WTC11 (cell line): Measurements from ENCODE around the gene FAM110A. TPM values are rescaled to one million over a fixed set of nuclear protein-coding genes. Genes with fewer than 3 reads are reported as not detected.

Source experiments
- ATAC-seq: fragments of 200-7000 bp; cut with Tn5 transposase; 2 replicates; pipeline ENCODE4 v1.10.0; 2021; ENCODE audit warnings: mild to moderate bottlenecking, moderate library complexity
- CTCF ChIA-PET: fragments of 300-600 bp; sonication (Branson Sonifier 250); formaldehyde crosslinking; loops from one replicate; lab custom pipeline; 2021; ENCODE audit warnings: antibody characterized with exemption; lab: Charles Lee
- POLR2A ChIA-PET: fragments of 350-600 bp; sonication (Branson Sonifier 250); formaldehyde crosslinking; loops from one replicate; lab custom pipeline; 2021; ENCODE audit warnings: antibody characterized with exemption; lab: Charles Lee
- DNase-seq: peaks from one replicate; pipeline ENCODE4 v3.0.0; 2021; ENCODE audit warnings: low spot score
- H3K27ac Mint-ChIP-seq: 2 replicates; pipeline ENCODE4 v1.8.0; 2021; ENCODE audit warnings: mixed read lengths
- H3K27me3 Mint-ChIP-seq: 2 replicates; pipeline ENCODE4 v1.8.0; 2021; ENCODE audit warnings: low read depth, mild to moderate bottlenecking, moderate library complexity, mixed read lengths
- H3K36me3 Mint-ChIP-seq: 2 replicates; pipeline ENCODE4 v1.8.0; 2021; ENCODE audit warnings: mixed read lengths
- H3K4me1 Mint-ChIP-seq: 2 replicates; pipeline ENCODE4 v1.8.0; 2022; ENCODE audit warnings: mixed read lengths
- H3K4me3 Mint-ChIP-seq: 2 replicates; pipeline ENCODE4 v1.8.0; 2021; ENCODE audit warnings: mild to moderate bottlenecking, moderate library complexity, mixed read lengths
- H3K9me3 Mint-ChIP-seq: 2 replicates; pipeline ENCODE4 v1.8.0; 2021; ENCODE audit warnings: mixed read lengths
- AR ChIP-seq: fragments of 250-450 bp; sonication (Bioruptor Pico); IDR thresholded peaks from 2 replicates; pipeline ENCODE4 v1.9.0; 2021; ENCODE audit warnings: mild to moderate bottlenecking
- ATF1 ChIP-seq: sonication (generic); formaldehyde crosslinking; IDR thresholded peaks from 2 replicates; pipeline ENCODE4 v1.8.1; 2023; ENCODE audit warnings: mild to moderate bottlenecking, moderate library complexity, missing genetic modification reagents
- ATF2 ChIP-seq: sonication (generic); formaldehyde crosslinking; IDR thresholded peaks from 2 replicates; pipeline ENCODE4 v1.8.1; 2022; ENCODE audit warnings: low read depth, missing genetic modification reagents, borderline replicate concordance
- ATF3 ChIP-seq: sonication (generic); formaldehyde crosslinking; conservative IDR thresholded peaks from 2 replicates; pipeline ENCODE4 v1.8.1; 2022; ENCODE audit warnings: mild to moderate bottlenecking, missing genetic modification reagents
- ATF6 ChIP-seq: sonication (generic); formaldehyde crosslinking; IDR thresholded peaks from 2 replicates; pipeline ENCODE4 v1.8.1; 2023; ENCODE audit warnings: mild to moderate bottlenecking, missing genetic modification reagents
- CREB1 ChIP-seq: sonication (generic); formaldehyde crosslinking; IDR thresholded peaks from 2 replicates; pipeline ENCODE4 v1.8.0; 2023; ENCODE audit warnings: mild to moderate bottlenecking, missing genetic modification reagents
- CTCF ChIP-seq: fragments of 200-600 bp; IDR thresholded peaks from 2 replicates; pipeline ENCODE4 v1.8.0; 2022; ENCODE audit warnings: antibody characterized with exemption
- FOXK1 ChIP-seq: sonication (generic); formaldehyde crosslinking; IDR thresholded peaks from 2 replicates; pipeline ENCODE4 v1.8.0; 2022; ENCODE audit warnings: mild to moderate bottlenecking, moderate library complexity, missing genetic modification reagents
- IRF2 ChIP-seq: sonication (generic); formaldehyde crosslinking; IDR thresholded peaks from 2 replicates; pipeline ENCODE4 v1.8.0; 2022; ENCODE audit warnings: low read depth, missing genetic modification reagents, borderline replicate concordance
- MLX ChIP-seq: sonication (generic); formaldehyde crosslinking; IDR thresholded peaks from 2 replicates; pipeline ENCODE4 v1.8.1; 2023; ENCODE audit warnings: mild to moderate bottlenecking, missing genetic modification reagents, moderate library complexity
- NFATC4 ChIP-seq: fragments of 250-450 bp; sonication (Bioruptor Pico); IDR thresholded peaks from 2 replicates; pipeline ENCODE4 v1.9.0; 2021; ENCODE audit warnings: mild to moderate bottlenecking
- OVOL2 ChIP-seq: fragments of 250-450 bp; sonication (Bioruptor Pico); IDR thresholded peaks from 2 replicates; pipeline ENCODE4 v1.9.0; 2021; ENCODE audit warnings: mild to moderate bottlenecking, borderline replicate concordance
- SP1 ChIP-seq: sonication (generic); formaldehyde crosslinking; conservative IDR thresholded peaks from 2 replicates; pipeline ENCODE4 v1.8.1; 2022; ENCODE audit warnings: missing genetic modification reagents
- TEAD1 ChIP-seq: sonication (generic); formaldehyde crosslinking; IDR thresholded peaks from 2 replicates; pipeline ENCODE4 v1.8.0; 2022; ENCODE audit warnings: mild to moderate bottlenecking, missing genetic modification reagents
- TEAD4 ChIP-seq: sonication (generic); formaldehyde crosslinking; IDR thresholded peaks from 2 replicates; pipeline ENCODE4 v1.8.0; 2022; ENCODE audit warnings: mild to moderate bottlenecking, missing genetic modification reagents
- ZNF138 ChIP-seq: sonication (generic); formaldehyde crosslinking; conservative IDR thresholded peaks from 2 replicates; pipeline ENCODE4 v1.8.1; 2022; ENCODE audit warnings: mild to moderate bottlenecking, moderate library complexity, missing genetic modification reagents
- ZNF232 ChIP-seq: sonication (generic); formaldehyde crosslinking; IDR thresholded peaks from 2 replicates; pipeline ENCODE4 v1.8.0; 2022; ENCODE audit warnings: mild to moderate bottlenecking, missing genetic modification reagents
- ZNF263 ChIP-seq: sonication (generic); formaldehyde crosslinking; IDR thresholded peaks from 2 replicates; pipeline ENCODE4 v1.8.1; 2022; ENCODE audit warnings: low read depth, mild to moderate bottlenecking, moderate library complexity, missing genetic modification reagents
- ZNF416 ChIP-seq: fragments of 250-450 bp; sonication (Bioruptor Pico); IDR thresholded peaks from 2 replicates; pipeline ENCODE4 v1.9.0; 2021; ENCODE audit warnings: mild to moderate bottlenecking, inconsistent platforms
- ZNF425 ChIP-seq: fragments of 250-450 bp; sonication (Bioruptor Pico); conservative IDR thresholded peaks from 2 replicates; pipeline ENCODE4 v1.9.0; 2021; ENCODE audit warnings: mild to moderate bottlenecking
- total RNA-seq: library from RNA; stranded (reverse); gene quantifications from 3 replicates; pipeline ENCODE4 v1.2.3, GENCODE V29; 2021

FAM110A gene
- total RNA-seq, 1 experiment from 2014 or later = 18.8 TPM

- CTCF ChIA-PET = interaction anchor here (0.5 to 3.4 kb wide), 10 partner anchors 24 to 620 kb away, joined by 3 to 25 read pairs (median 4); no protein-coding TSS in a partner anchor
- Mint-ChIP-seq H3K9me3 (peaks cover under 1% of the 10 kb centered on the region; the same call in 1 of the 2 replicates), H3K4me3 (0 out of 2 replicates have a peak overlapping the region, but pooled peaks have one; percentile 9), H3K4me1 (peaks cover 4% of the 10 kb centered on the region; the same call in 1 of the 2 replicates), H3K27ac (no peak overlapping the region), H3K36me3 (no peaks in the 10 kb centered on the region), H3K27me3 (peaks cover 2% of the 10 kb centered on the region; the same call in 1 of the 2 replicates)
- DNase-seq (peak; percentile 76), ATAC-seq (peak; percentile 88)
- POLR2A ChIA-PET = no interaction called here
- TF ChIP-seq CTCF (peak; percentile 99), TEAD4 (no peak)
Observed at GRCh38 chr20:815914-816606, 17.5 kb upstream of the FAM110A start.

GRCh38 chr20:818001-818664 is 15.4 kb upstream of the FAM110A start:
- DNase-seq = no peak
- CTCF ChIA-PET = interaction anchor here (0.5 to 3.1 kb wide), 18 partner anchors 10 to 586 kb away, joined by 3 to 30 read pairs (median 5); partner anchors contain the start of gene FAM110A
- H3K27ac Mint-ChIP-seq = no peak overlapping the region
- TF ChIP-seq FOXK1 (CRISPR knock-in tag) = no peak
- no peak for TF ChIP-seq ATF6 (CRISPR knock-in tag)
- TF ChIP-seq OVOL2 = no peak
- TF ChIP-seq ATF3 (CRISPR knock-in tag) = no peak
- no peak for TF ChIP-seq AR (CRISPR knock-in tag)
- TF ChIP-seq NFATC4 (CRISPR knock-in tag) = no peak
- TF ChIP-seq SP1 (CRISPR knock-in tag) = no peak
- no peak for TF ChIP-seq MLX
- TF ChIP-seq ZNF232 = no peak
- TF ChIP-seq IRF2 (CRISPR knock-in tag) = no peak
- no peak for TF ChIP-seq CREB1
- no peak for TF ChIP-seq ATF2 (CRISPR knock-in tag)
- TF ChIP-seq ZNF416 = no peak
- no peak for TF ChIP-seq ZNF263
- no peak for TF ChIP-seq ATF1
- no peak for TF ChIP-seq TEAD1 (CRISPR knock-in tag)
- no peak for TF ChIP-seq ZNF138 (CRISPR knock-in tag)
- no peak for TF ChIP-seq ZNF425 (CRISPR knock-in tag)

More at GRCh38 chr20:818001-818664, 15.4 kb upstream of the FAM110A start:
- POLR2A ChIA-PET = no interaction called here
- Mint-ChIP-seq H3K4me3 (no peak overlapping the region), H3K4me1 (peaks cover 7% of the 10 kb centered on the region; the same call in 1 of the 2 replicates), H3K27me3 (peaks cover 2% of the 10 kb centered on the region; the same call in 1 of the 2 replicates), H3K36me3 (no peaks in the 10 kb centered on the region), H3K9me3 (no peaks in the 10 kb centered on the region)
- no peak for ATAC-seq
